Tibial nerve (tissue), 4 donors: ENCODE results near the gene CELSR1.

Experiments
- CTCF ChIP-seq, 5 experiments: fragments of 200-600 bp in 3 of 5; fragments of 450-650 bp in 2 of 5; sonication (generic) in 3 of 5; IDR thresholded peaks; one replicate each; pipeline ENCODE4 v1.5.1; 2016 to 2019; ENCODE audit warnings: antibody characterized with exemption in 5 of 5, mild to moderate bottlenecking in 3 of 5, moderate library complexity in 2 of 5
- EP300 ChIP-seq, 2 donors: sonication (generic); formaldehyde crosslinking; IDR thresholded peaks; one replicate each; pipeline ENCODE4 v1.6.1; 2017; ENCODE audit warnings: antibody characterized with exemption in 2 of 2, mild to moderate bottlenecking in 1 of 2
- POLR2A ChIP-seq, 2 donors: fragments of 450-650 bp; IDR thresholded peaks; one replicate each; pipeline ENCODE4 v1.6.1; 2017; ENCODE audit warnings: antibody characterized with exemption in 2 of 2, mild to moderate bottlenecking in 2 of 2, moderate library complexity in 2 of 2

GRCh38 chr22:46374663-46375474 lies 162.6 kb downstream of the CELSR1 start:
- TF ChIP-seq CTCF (IDR thresholded peaks at IDR 0.05) (no peak), POLR2A (IDR thresholded peaks at IDR 0.05) (no peak), EP300 (IDR thresholded peaks at IDR 0.05) (no peak)
